ENCODE results near the gene TTBK2.

DNA sequence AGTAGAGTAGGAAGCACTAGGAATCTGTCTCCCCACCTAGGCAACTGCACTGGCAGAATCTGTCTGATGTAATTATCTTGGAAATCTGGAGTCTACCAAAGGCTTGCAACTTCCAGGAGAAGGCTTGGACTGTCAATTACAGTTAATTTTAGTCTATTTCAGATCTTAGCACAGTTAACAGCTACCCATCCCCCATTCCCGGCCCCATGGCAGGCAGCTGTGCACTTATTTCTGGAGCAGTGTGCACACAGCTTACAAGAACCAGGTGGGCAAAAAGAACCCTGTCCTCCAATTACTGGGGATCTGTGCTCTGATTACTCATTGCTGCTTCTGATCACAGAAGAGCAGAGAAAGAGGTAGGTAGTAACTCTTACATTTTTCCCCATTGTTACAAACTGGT, 171.3 kb downstream of the TTBK2 start:
- TF ChIP-seq, protein P1, sequence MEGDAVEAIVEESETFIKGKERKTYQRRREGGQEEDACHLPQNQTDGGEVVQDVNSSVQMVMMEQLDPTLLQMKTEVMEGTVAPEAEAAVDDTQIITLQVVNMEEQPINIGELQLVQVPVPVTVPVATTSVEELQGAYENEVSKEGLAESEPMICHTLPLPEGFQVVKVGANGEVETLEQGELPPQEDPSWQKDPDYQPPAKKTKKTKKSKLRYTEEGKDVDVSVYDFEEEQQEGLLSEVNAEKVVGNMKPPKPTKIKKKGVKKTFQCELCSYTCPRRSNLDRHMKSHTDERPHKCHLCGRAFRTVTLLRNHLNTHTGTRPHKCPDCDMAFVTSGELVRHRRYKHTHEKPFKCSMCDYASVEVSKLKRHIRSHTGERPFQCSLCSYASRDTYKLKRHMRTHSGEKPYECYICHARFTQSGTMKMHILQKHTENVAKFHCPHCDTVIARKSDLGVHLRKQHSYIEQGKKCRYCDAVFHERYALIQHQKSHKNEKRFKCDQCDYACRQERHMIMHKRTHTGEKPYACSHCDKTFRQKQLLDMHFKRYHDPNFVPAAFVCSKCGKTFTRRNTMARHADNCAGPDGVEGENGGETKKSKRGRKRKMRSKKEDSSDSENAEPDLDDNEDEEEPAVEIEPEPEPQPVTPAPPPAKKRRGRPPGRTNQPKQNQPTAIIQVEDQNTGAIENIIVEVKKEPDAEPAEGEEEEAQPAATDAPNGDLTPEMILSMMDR (IDR thresholded peaks at IDR 0.05) = no peak
- TF ChIP-seq POLR2A (IDR thresholded peaks at IDR 0.05) (no peak), POLR2AphosphoS5 (IDR thresholded peaks at IDR 0.05; ENCODE audit: insufficient read depth in 1 of 2, low read depth in 1 of 2) (no peak)
